Activated CD8-positive, alpha-beta T cell treated with anti-CD3 and anti-CD28 coated beads for 36 hours (primary cell): ENCODE results near the gene C15orf61. TPM values are rescaled to one million over a fixed set of nuclear protein-coding genes. Genes with fewer than 3 reads are reported as not detected.

Experiments
- ATAC-seq: fragments of 200-7000 bp; cut with Tn5 transposase; one replicate; pipeline ENCODE4 v1.10.0; 2021; ENCODE audit warnings: mild to moderate bottlenecking, moderate library complexity
- CTCF ChIA-PET: fragments of 350-600 bp; sonication (Branson Sonifier 250); formaldehyde crosslinking; loops from one replicate; lab custom pipeline; 2021; ENCODE audit warnings: antibody characterized with exemption; lab: Charles Lee
- POLR2A ChIA-PET: fragments of 350-600 bp; sonication (Branson Sonifier 250); formaldehyde crosslinking; loops from one replicate; lab custom pipeline; 2021; ENCODE audit warnings: antibody characterized with exemption; lab: Charles Lee
- DNase-seq: peaks from one replicate; pipeline ENCODE4 v3.0.0-alpha.2; 2020
- H3K27ac Mint-ChIP-seq: one replicate; pipeline ENCODE4 v1.8.0; 2021; ENCODE audit warnings: mild to moderate bottlenecking, mixed read lengths
- H3K27me3 Mint-ChIP-seq: one replicate; pipeline ENCODE4 v1.8.0; 2021; ENCODE audit warnings: mixed read lengths
- H3K36me3 Mint-ChIP-seq: one replicate; pipeline ENCODE4 v1.8.0; 2021; ENCODE audit warnings: low read depth, mixed read lengths
- H3K4me1 Mint-ChIP-seq: one replicate; pipeline ENCODE4 v1.8.0; 2021; ENCODE audit warnings: low read depth, mixed read lengths
- H3K4me3 Mint-ChIP-seq: one replicate; pipeline ENCODE4 v1.8.0; 2021; ENCODE audit warnings: mild to moderate bottlenecking, moderate library complexity, mixed read lengths
- H3K9me3 Mint-ChIP-seq: one replicate; pipeline ENCODE4 v1.8.0; 2021; ENCODE audit warnings: mixed read lengths
- CTCF ChIP-seq: fragments of 200-600 bp; IDR thresholded peaks from one replicate; pipeline ENCODE4 v1.8.0; 2022; ENCODE audit warnings: antibody characterized with exemption, mild to moderate bottlenecking
- intact Hi-C: fragments of 100-400 bp; cut with micrococcal nuclease; formaldehyde crosslinking; loops from one replicate; pipeline ENCODE4 v1.10.0; 2022
- total RNA-seq, 2 experiments: library from RNA; stranded (reverse); gene quantifications; one replicate each; pipeline ENCODE4 v1.2.3, GENCODE V29; 2021

The C15orf61 gene
- total RNA-seq, 2 experiments from 2014 or later, result 7.5 to 7.8 TPM

DNA sequence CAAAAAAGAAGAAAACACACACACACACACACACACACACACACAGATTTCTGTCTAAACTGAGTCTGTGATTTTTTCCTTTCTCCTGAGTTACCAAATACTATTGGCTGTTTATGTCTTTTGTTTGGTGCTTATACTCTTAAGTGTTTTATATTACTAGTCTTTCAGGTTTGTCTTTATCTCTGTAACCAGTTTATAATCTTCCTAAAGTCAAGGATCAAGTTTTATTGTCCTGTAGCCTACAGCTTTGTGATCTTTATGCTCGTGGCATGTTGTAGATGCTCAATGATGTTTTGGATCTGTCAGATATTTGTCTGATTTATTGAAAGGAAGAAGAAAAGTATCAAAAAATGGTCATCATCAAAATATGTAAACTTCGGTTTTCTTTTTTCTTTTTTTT lies 26.1 kb downstream of the C15orf61 start:
- CTCF ChIA-PET, result interaction anchor here (1.0 to 1.2 kb wide), 2 partner anchors 14 to 46 kb away, joined by 3 to 4 read pairs; no protein-coding TSS in a partner anchor
- Mint-ChIP-seq H3K27me3 (no peaks in the 10 kb centered on the region), H3K4me1 (peaks cover 36% of the 10 kb centered on the region), H3K9me3 (no peaks in the 10 kb centered on the region), H3K27ac (no peak overlapping the region), H3K36me3 (peaks cover 16% of the 10 kb centered on the region), H3K4me3 (no peak overlapping the region)
- no peak for ATAC-seq
- intact Hi-C loops, result loop anchor here (10.0 kb wide), 1 partner anchor 218 kb away; no protein-coding TSS in a partner anchor
- no peak for TF ChIP-seq CTCF
- no peak for DNase-seq
- POLR2A ChIA-PET, result no interaction called here

- intact Hi-C loops, result loop anchor here (10.0 kb wide), 1 partner anchor 217 kb away; no protein-coding TSS in a partner anchor
- ChIA-PET POLR2A (no interaction called here), CTCF (interaction anchor here (0.6 to 1.2 kb wide), 2 partner anchors 29 to 45 kb away, joined by 4 read pairs; no protein-coding TSS in a partner anchor)
- Mint-ChIP-seq H3K4me3 (no peak overlapping the region), H3K27me3 (no peaks in the 10 kb centered on the region), H3K4me1 (peaks cover 36% of the 10 kb centered on the region), H3K27ac (no peak overlapping the region), H3K36me3 (peaks cover 16% of the 10 kb centered on the region), H3K9me3 (no peaks in the 10 kb centered on the region)
- no peak for ATAC-seq
- no peak for DNase-seq
- no peak for TF ChIP-seq CTCF
Observed at GRCh38 chr15:67547836-67548235, 26.9 kb downstream of the C15orf61 start.

DNA sequence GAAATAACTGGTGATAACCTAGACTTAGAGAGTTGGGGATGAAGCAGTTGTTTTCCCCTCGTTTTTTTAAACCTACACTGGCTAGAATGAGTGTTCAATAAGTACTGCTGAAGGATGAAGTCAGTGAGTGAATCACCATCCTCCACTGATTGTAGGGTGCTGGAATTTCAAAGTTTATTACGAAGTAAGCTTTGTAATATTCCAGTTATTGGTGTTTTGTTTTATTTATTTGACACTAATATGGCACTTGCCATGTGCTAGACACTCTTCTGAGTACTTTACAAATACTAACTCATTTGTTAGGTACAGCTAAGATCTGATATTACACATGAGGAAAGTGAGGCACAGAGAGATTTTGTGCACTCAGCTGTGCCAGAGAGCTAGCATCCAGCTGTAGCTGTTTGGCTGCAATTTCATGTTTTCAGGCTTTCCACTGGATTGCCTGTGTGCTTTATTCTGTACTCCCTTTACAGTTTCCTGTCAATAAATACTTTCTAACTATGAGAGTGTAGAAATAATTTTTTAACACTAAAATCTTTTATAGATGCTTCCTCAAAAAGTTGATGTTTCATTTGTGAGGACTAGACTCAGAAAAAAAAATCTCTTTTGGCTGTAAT lies 27.4 kb downstream of the C15orf61 start:
- no peaks in the 10 kb centered on the region for H3K9me3 Mint-ChIP-seq
- ATAC-seq (no peak), DNase-seq (no peak)
- no peaks in the 10 kb centered on the region for H3K27me3 Mint-ChIP-seq
- CTCF ChIA-PET, result interaction anchor here (0.6 to 1.2 kb wide), 2 partner anchors 30 to 44 kb away, joined by 4 read pairs; no protein-coding TSS in a partner anchor
- TF ChIP-seq CTCF, result no peak
- no peak overlapping the region for H3K4me3 Mint-ChIP-seq
- H3K36me3 Mint-ChIP-seq, result peaks cover 16% of the 10 kb centered on the region
- peaks cover 37% of the 10 kb centered on the region for H3K4me1 Mint-ChIP-seq
- POLR2A ChIA-PET, result no interaction called here
- no peak overlapping the region for H3K27ac Mint-ChIP-seq
- intact Hi-C loops, result loop anchor here (10.0 kb wide), 1 partner anchor 216 kb away; no protein-coding TSS in a partner anchor

DNA sequence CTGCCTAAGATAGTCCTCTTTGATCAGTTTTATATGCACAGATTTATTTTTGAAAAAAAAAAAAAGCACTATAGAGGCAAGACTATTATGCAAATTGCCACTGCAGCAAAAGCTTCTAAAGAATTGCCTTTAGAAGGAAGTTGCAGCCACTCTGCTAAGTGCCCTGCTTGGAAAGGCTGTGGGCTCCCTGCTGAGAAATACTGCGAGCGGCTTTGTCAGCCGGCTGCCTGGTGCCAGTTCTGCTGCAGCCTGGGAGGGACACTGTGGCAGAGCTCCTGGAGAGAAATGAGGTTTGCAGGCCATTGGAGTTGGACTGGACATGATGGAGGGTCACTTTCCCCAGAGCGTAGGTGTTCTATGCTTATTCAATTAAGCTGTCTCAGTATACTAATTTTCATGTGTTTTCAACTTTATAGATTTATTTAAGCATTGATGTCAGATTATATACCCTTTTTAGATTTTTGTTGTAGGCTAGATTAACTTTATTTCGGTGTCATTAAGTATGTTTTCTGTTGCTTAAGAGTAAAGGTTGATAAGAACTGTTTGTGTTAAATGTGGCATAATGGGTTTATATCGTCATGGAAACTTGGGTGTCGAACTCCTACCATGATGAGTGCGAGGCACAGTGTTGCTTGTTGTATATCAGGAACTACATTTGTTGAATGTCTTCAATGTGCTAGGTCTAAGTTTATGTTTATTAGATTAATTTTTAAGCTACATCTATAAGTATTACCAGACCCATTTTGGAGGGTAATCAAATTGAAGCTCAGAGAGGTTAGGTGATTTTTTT lies 28.1 kb downstream of the C15orf61 start:
- intact Hi-C loops, result loop anchor here (10.0 kb wide), 1 partner anchor 216 kb away; no protein-coding TSS in a partner anchor
- H3K27ac Mint-ChIP-seq, result no peak overlapping the region
- H3K4me1 Mint-ChIP-seq, result peaks cover 30% of the 10 kb centered on the region
- ATAC-seq (no peak), DNase-seq (no peak)
- H3K27me3 Mint-ChIP-seq, result no peaks in the 10 kb centered on the region
- no peak overlapping the region for H3K4me3 Mint-ChIP-seq
- POLR2A ChIA-PET, result no interaction called here
- H3K9me3 Mint-ChIP-seq, result no peaks in the 10 kb centered on the region
- H3K36me3 Mint-ChIP-seq, result peaks cover 16% of the 10 kb centered on the region
- no peak for TF ChIP-seq CTCF
- CTCF ChIA-PET, result interaction anchor here (1.2 kb wide), 1 partner anchor 287 kb away, joined by 3 read pairs; no protein-coding TSS in a partner anchor
